ENCODE data around the gene ATAT1. TPM values are rescaled to one million over a fixed set of nuclear protein-coding genes. Genes with fewer than 3 reads are reported as not detected.

Gene ATAT1
- total RNA-seq, 4 donors from 2014 or later: 1.9 to 7.8 (median 5.6) TPM

DNA sequence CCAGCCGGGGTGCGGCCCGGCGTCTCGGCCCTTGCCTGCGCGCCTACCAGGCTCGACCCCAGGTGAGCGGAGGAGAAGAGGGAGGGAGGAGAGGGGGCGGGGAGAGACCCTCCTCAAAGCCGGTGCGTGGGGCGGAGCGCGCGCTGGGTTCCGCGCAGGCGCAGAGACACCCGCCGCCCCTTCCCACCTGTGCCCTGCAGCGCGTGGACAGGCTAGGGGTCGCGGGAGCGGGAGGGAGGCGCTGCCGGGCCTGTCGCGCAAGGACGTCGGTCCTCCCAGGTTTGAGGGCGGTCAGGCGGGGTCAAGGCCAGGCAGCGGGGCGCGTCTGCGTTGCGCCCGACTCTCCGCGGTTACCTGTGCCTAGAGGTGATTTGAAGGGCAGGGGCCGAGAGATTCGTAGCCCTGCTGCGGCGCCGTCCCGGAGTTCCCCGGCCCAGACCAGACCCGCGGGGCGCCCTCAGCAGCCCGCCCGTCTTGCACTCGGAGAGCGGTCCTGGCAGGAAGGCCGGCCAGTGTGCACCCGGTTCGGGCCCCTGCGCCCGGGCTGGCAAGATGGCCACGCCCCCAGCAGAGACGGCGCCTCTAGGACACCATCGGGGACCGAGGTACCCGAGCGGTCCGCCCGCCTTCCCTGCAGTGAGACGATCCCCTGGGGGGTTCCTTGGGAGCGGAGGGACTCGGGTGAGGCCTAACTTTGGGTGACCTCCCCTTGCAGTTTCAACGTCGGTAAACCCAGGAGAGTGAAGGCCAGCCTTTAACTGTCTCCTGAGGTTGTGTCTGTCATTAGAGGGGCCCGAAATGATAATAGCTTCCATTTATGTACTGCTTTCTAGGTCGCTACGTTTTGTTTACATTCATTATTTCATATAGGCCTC is 20.8 kb downstream of the ATAT1 start:
- intact Hi-C loops (cut with DNase I; ENCODE audit: low total_unique reads): no loop called here
- peak; percentile 53 to 93 for DNase-seq (ENCODE audit: low spot score in 2 of 2)
- TF ChIP-seq, protein P1, sequence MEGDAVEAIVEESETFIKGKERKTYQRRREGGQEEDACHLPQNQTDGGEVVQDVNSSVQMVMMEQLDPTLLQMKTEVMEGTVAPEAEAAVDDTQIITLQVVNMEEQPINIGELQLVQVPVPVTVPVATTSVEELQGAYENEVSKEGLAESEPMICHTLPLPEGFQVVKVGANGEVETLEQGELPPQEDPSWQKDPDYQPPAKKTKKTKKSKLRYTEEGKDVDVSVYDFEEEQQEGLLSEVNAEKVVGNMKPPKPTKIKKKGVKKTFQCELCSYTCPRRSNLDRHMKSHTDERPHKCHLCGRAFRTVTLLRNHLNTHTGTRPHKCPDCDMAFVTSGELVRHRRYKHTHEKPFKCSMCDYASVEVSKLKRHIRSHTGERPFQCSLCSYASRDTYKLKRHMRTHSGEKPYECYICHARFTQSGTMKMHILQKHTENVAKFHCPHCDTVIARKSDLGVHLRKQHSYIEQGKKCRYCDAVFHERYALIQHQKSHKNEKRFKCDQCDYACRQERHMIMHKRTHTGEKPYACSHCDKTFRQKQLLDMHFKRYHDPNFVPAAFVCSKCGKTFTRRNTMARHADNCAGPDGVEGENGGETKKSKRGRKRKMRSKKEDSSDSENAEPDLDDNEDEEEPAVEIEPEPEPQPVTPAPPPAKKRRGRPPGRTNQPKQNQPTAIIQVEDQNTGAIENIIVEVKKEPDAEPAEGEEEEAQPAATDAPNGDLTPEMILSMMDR (IDR thresholded peaks at IDR 0.05): peak in 1 of 3 donors; percentile 6
- no peak for TF ChIP-seq POLR2A (IDR thresholded peaks at IDR 0.05)
- 0 to 1% methylated on average over 11 to 23 of the region's 78 CpGs for WGBS, 2 donors
- peak overlapping the region; percentile 96 for H3K4me3 ChIP-seq (ENCODE audit: low read depth, poor library complexity, severe bottlenecking)

DNA sequence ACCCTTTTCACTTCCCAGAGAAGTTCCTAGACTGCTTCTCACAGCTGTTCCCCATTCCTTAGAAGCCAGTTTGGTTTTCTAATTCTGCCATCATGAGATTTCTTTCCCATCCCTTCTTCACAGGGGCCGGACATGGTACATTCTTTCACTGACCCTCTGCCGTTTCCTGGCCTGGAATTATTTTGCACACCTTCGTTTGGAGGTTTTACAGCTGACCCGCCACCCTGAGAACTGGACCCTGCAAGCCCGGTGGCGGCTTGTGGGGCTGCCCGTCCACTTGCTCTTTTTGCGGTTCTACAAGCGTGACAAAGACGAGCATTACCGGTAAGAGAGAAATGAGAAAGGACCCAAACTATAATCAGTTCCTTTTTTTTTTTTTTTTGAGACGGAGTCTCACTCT is 24.5 kb downstream of the ATAT1 start:
- 89 to 90% methylated on average over 12 of the region's 12 CpGs for WGBS, 2 donors
- TF ChIP-seq POLR2A (IDR thresholded peaks at IDR 0.05): no peak
- TF ChIP-seq, protein P1 (IDR thresholded peaks at IDR 0.05): no peak
- intact Hi-C loops (cut with DNase I; ENCODE audit: low total_unique reads): no loop called here
- DNase-seq (ENCODE audit: low spot score in 2 of 2): no peak
- H3K4me3 ChIP-seq (ENCODE audit: low read depth, poor library complexity, severe bottlenecking): no peak overlapping the region

DNA sequence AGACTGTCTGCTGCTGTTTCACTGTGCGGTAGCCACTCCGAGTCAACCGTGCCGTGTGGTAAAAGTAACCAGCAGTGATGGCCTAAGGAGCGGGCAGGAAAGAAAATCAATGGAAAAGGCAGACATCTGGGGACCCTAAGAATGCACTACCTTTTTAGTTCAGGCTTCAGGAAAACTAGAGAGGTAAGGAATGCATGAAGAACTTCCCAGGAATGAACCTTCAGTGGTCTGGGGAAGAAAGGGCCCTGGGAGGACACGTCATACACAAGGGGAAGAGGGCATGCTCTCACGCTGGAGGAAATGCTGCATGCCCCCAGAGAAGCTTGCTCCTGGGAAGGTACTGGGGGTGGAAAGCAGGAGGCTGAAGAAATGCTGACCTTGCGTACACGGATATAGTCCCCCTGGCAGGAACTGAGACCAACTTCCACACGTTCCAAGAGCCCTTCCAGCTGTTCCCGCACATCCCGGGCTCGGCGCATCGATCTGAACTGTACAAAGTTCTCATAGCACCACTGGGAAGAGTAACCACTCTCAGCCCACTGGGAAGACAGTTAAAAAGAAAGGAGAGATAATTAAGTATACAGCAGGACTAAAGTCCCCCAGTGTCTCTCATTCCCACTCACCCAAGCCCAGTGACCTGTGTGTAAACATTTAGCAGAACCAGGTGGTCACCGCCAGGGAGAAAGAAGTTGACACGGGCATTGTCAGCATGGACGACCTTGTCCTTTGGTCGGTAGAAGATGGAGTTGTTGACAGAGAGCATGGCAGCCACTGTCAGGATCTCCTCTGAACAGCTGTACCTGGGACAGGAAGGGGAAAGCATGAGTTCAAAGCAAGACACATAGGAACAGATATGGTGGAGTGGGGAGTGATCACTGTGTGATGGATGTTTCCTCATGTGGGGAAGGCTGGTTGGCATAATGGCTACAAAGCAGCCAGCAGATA is 28.4 kb downstream of the ATAT1 start:
- TF ChIP-seq, protein P1 (IDR thresholded peaks at IDR 0.05): peak in 1 of 3 donors; percentile 31
- no peak for TF ChIP-seq POLR2A (IDR thresholded peaks at IDR 0.05)
- 88 to 92% methylated on average over 19 of the region's 19 CpGs for whole genome bisulfite sequencing, 2 donors
- no peak overlapping the region for H3K4me3 ChIP-seq (ENCODE audit: low read depth, poor library complexity, severe bottlenecking)
- intact Hi-C loops (cut with DNase I; ENCODE audit: low total_unique reads): no loop called here
- no peak for DNase-seq (ENCODE audit: low spot score in 2 of 2)

DNA sequence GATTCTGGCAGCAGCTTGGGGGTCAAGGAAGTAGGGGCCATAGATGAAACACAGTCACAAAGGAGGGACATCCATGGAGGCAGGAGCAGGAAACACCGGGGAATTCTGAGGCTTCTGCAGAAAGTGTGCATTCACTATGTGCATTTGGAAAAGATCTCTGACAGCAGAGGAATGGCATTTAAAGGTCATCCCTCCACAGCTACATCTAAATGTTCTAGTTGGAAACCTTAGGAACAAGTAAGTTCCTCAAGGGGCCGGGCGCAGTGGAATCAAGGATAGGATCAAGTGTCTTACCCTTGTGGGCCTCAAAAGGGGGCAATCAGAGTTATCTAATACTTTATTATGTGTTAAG is 29.0 kb downstream of the ATAT1 start:
- intact Hi-C loops (cut with DNase I; ENCODE audit: low total_unique reads): no loop called here
- TF ChIP-seq, protein P1 (IDR thresholded peaks at IDR 0.05): no peak
- TF ChIP-seq POLR2A (IDR thresholded peaks at IDR 0.05): no peak
- DNase-seq (ENCODE audit: low spot score in 2 of 2): no peak
- 91 to 99% methylated on average over 3 of the region's 3 CpGs for WGBS, 2 donors
- no peak overlapping the region for H3K4me3 ChIP-seq (ENCODE audit: low read depth, poor library complexity, severe bottlenecking)

DNA sequence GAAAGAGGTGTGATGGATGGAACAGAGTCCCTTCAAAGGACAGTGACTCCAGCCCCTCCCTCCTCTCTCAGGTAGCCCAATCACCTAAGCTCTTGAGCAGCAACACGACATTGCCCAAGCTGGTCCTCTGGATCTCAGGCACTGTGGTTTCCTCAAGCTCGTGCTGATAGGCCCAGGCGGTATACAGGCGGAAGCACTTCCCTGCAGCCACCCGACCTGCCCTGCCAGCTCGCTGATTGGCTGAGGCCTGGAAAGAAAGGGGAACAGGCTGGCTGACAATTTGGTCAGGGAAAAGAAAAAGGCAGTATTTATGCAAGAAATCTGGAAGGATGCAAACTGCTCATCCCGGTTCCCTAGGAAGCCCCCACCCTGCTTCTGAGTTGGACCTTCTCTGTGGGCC is 29.8 kb downstream of the ATAT1 start:
- intact Hi-C loops (cut with DNase I; ENCODE audit: low total_unique reads): no loop called here
- no peak for DNase-seq (ENCODE audit: low spot score in 2 of 2)
- H3K4me3 ChIP-seq (ENCODE audit: low read depth, poor library complexity, severe bottlenecking): no peak overlapping the region
- TF ChIP-seq, protein P1 (IDR thresholded peaks at IDR 0.05): no peak
- TF ChIP-seq POLR2A (IDR thresholded peaks at IDR 0.05): no peak
- WGBS, 2 donors: 68 to 87% methylated on average over 7 of the region's 7 CpGs
